Cardiac muscle cell (in vitro differentiated cells and primary cell): ENCODE data around the gene CYP3A7. TPM values are rescaled to one million over a fixed set of nuclear protein-coding genes. Genes with fewer than 3 reads are reported as not detected.
A peak's percentile ranks its signal among the peaks of the same experiment; 100 is the strongest.

Experiments used
- DNase-seq, 2 donors: peaks; one replicate each; pipeline versions ENCODE4 v3.0.0 to v3.0.0-alpha.2; 2010 to 2017; ENCODE audit warnings: low read depth in 1 of 2, low spot score in 1 of 2
- H3K27ac ChIP-seq: fragments of 200-600 bp; sonication (generic); 2 replicates; pipeline ENCODE4 v1.5.1; 2016
- H3K27me3 ChIP-seq: fragments of 200-600 bp; sonication (generic); 2 replicates; pipeline ENCODE4 v1.6.0; 2016; ENCODE audit warnings: control low read depth
- H3K36me3 ChIP-seq: fragments of 200-600 bp; sonication (generic); 2 replicates; pipeline ENCODE4 v1.5.1; 2016; ENCODE audit warnings: control low read depth
- H3K4me1 ChIP-seq: fragments of 200-600 bp; sonication (generic); 2 replicates; pipeline ENCODE4 v1.8.1; 2017; ENCODE audit warnings: low read depth, mild to moderate bottlenecking, mixed run types
- H3K4me3 ChIP-seq: fragments of 200-600 bp; sonication (generic); 2 replicates; pipeline ENCODE4 v1.5.1; 2016; ENCODE audit warnings: mild to moderate bottlenecking
- H3K9me3 ChIP-seq: fragments of 200-600 bp; sonication (generic); 2 replicates; pipeline ENCODE4 v1.5.1; 2017; ENCODE audit warnings: low read depth, mild to moderate bottlenecking, control low read depth
- CTCF ChIP-seq: IDR thresholded peaks from 2 replicates; pipeline ENCODE4 v1.5.1; 2012; ENCODE audit warnings: low read depth, mild to moderate bottlenecking, low read length
- polyA plus RNA-seq: library from polyadenylated mRNA; unstranded; fragments of >200 nt; fragmentation: Nextera tagmentation; extraction: Ambion mirVana; gene quantifications from 2 replicates; pipeline ENCODE4 v1.2.1, GENCODE V29; 2016
- total RNA-seq: library from RNA; depleted of rRNA; stranded (reverse); fragments of >200 nt; gene quantifications from 2 replicates; pipeline ENCODE4 v1.2.3, GENCODE V29; 2016

Gene CYP3A7
- total and polyA plus RNA-seq, 2 experiments from 2014 or later = 0.51 TPM; not detected in 1

GRCh38 chr7:99679400-99680191 is 55.4 kb downstream of the CYP3A7 start, which contains the start of gene CYP3A5:
TSS of gene CYP3A5 (minus strand) at chr7:99679996. CDS start at chr7:99679896, 100 bp downstream.
- Histone ChIP-seq H3K4me1 (no peaks in the 10 kb centered on the region), H3K4me3 (no peak within 1 kb of the TSS), H3K27me3 (no peaks in the 10 kb centered on the region), H3K9me3 (no peaks in the 10 kb centered on the region), H3K27ac (no peak within 1 kb of the TSS), H3K36me3 (no peaks in the 10 kb centered on the region)
- peak; percentile 3 to 16 for DNase-seq
- no peak for TF ChIP-seq CTCF

- Histone ChIP-seq H3K9me3 (no peaks in the 10 kb centered on the region), H3K4me3 (no peak overlapping the region), H3K4me1 (no peaks in the 10 kb centered on the region), H3K27me3 (no peaks in the 10 kb centered on the region), H3K27ac (no peak overlapping the region), H3K36me3 (no peaks in the 10 kb centered on the region)
- no peak for DNase-seq
- no peak for TF ChIP-seq CTCF
Observed at GRCh38 chr7:99679032-99679399, 56.0 kb downstream of the CYP3A7 start.

- no peak for DNase-seq
- TF ChIP-seq CTCF = no peak
- Histone ChIP-seq H3K4me1 (no peaks in the 10 kb centered on the region), H3K27me3 (no peaks in the 10 kb centered on the region), H3K36me3 (no peaks in the 10 kb centered on the region), H3K27ac (no peak overlapping the region), H3K4me3 (no peak overlapping the region), H3K9me3 (no peaks in the 10 kb centered on the region)
Observed at GRCh38 chr7:99677648-99678045, 57.3 kb downstream of the CYP3A7 start.

GRCh38 chr7:99677013-99677647 is 57.9 kb downstream of the CYP3A7 start:
- TF ChIP-seq CTCF = no peak
- Histone ChIP-seq H3K27ac (no peak overlapping the region), H3K36me3 (no peaks in the 10 kb centered on the region), H3K9me3 (no peaks in the 10 kb centered on the region), H3K4me1 (no peaks in the 10 kb centered on the region), H3K27me3 (no peaks in the 10 kb centered on the region), H3K4me3 (no peak overlapping the region)
- DNase-seq = no peak

- H3K4me1 ChIP-seq = no peaks in the 10 kb centered on the region
- no peak overlapping the region for H3K27ac ChIP-seq
- H3K4me3 ChIP-seq = no peak overlapping the region
- H3K36me3 ChIP-seq = no peaks in the 10 kb centered on the region
- no peaks in the 10 kb centered on the region for H3K27me3 ChIP-seq
- no peaks in the 10 kb centered on the region for H3K9me3 ChIP-seq
- DNase-seq = no peak
- no peak for TF ChIP-seq CTCF
Observed at GRCh38 chr7:99674995-99675742, 59.8 kb downstream of the CYP3A7 start.
